H9 (cell line): Measurements from ENCODE around the gene B3GLCT. TPM values are rescaled to one million over a fixed set of nuclear protein-coding genes. Genes with fewer than 3 reads are reported as not detected.

ENCODE experiments used
- DNase-seq: peaks from one replicate; pipeline ENCODE4 v3.0.0-alpha.2; 2017
- H2AFZ ChIP-seq: one replicate; pipeline ENCODE4 v1.6.1; 2013; ENCODE audit warnings: mild to moderate bottlenecking, low read length, control low read depth, moderate library complexity
- H2AK5ac ChIP-seq: 2 replicates; pipeline ENCODE4 v1.6.1; 2013; ENCODE audit warnings: low read length, control low read depth, mixed read lengths; ENCODE audit not compliant: insufficient read length
- H2BK120ac ChIP-seq: one replicate; pipeline ENCODE4 v1.6.1; 2013; ENCODE audit warnings: low read depth, mild to moderate bottlenecking, low read length, control low read depth, inconsistent platforms; ENCODE audit not compliant: poor library complexity, severe bottlenecking
- H2BK12ac ChIP-seq: 2 replicates; pipeline ENCODE4 v1.6.1; 2013; ENCODE audit warnings: low read length, control low read depth, mixed read lengths, low read depth; ENCODE audit not compliant: insufficient read length
- H2BK15ac ChIP-seq: 2 replicates; pipeline ENCODE4 v1.6.1; 2013; ENCODE audit warnings: low read depth, low read length, control low read depth
- H2BK20ac ChIP-seq: one replicate; pipeline ENCODE4 v1.6.1; 2013; ENCODE audit warnings: low read depth, mild to moderate bottlenecking, low read length, control low read depth, inconsistent platforms; ENCODE audit not compliant: poor library complexity, severe bottlenecking
- H2BK5ac ChIP-seq: 2 replicates; pipeline ENCODE4 v1.6.1; 2013; ENCODE audit warnings: low read length, control low read depth, mixed read lengths; ENCODE audit not compliant: insufficient read length
- H3K14ac ChIP-seq: 2 replicates; pipeline ENCODE4 v1.6.1; 2013; ENCODE audit warnings: low read length, control low read depth; ENCODE audit not compliant: insufficient read depth
- H3K18ac ChIP-seq: 2 replicates; pipeline ENCODE4 v1.6.1; 2013; ENCODE audit warnings: low read depth, mild to moderate bottlenecking, mixed read lengths, low read length, control low read depth; ENCODE audit not compliant: insufficient read length
- H3K23ac ChIP-seq: 2 replicates; pipeline ENCODE4 v1.6.1; 2013; ENCODE audit warnings: low read length, control low read depth, mixed read lengths, low read depth; ENCODE audit not compliant: insufficient read length
- H3K23me2 ChIP-seq: 2 replicates; pipeline ENCODE4 v1.6.1; 2013; ENCODE audit warnings: low read depth, mild to moderate bottlenecking, mixed read lengths, low read length, control low read depth; ENCODE audit not compliant: insufficient read length, poor library complexity, severe bottlenecking
- H3K27ac ChIP-seq: 2 replicates; pipeline ENCODE4 v1.5.1; 2013; ENCODE audit warnings: low read length, control low read depth, mixed read lengths, low read depth; ENCODE audit not compliant: insufficient read length
- H3K27me3 ChIP-seq: 2 replicates; pipeline ENCODE4 v1.6.1; 2013; ENCODE audit warnings: low read length, control low read depth, inconsistent platforms; ENCODE audit not compliant: insufficient read depth
- H3K4ac ChIP-seq: 2 replicates; pipeline ENCODE4 v1.6.1; 2013; ENCODE audit warnings: low read depth, mild to moderate bottlenecking, control low read depth, inconsistent platforms, low read length, moderate library complexity
- H3K4me1 ChIP-seq: 2 replicates; pipeline ENCODE4 v1.6.1; 2013; ENCODE audit warnings: low read length, control low read depth, inconsistent platforms; ENCODE audit not compliant: insufficient read depth
- H3K4me2 ChIP-seq: 2 replicates; pipeline ENCODE4 v1.6.1; 2013; ENCODE audit warnings: low read length, control low read depth, mixed read lengths; ENCODE audit not compliant: insufficient read length, insufficient read depth
- H3K56ac ChIP-seq: 2 replicates; pipeline ENCODE4 v1.6.1; 2013; ENCODE audit warnings: low read depth, mild to moderate bottlenecking, mixed read lengths, low read length, control low read depth; ENCODE audit not compliant: insufficient read length
- H3K79me1 ChIP-seq: 2 replicates; pipeline ENCODE4 v1.6.1; 2013; ENCODE audit warnings: low read depth, mild to moderate bottlenecking, moderate library complexity, low read length, control low read depth, inconsistent platforms; ENCODE audit not compliant: insufficient read depth, poor library complexity, severe bottlenecking
- H3K79me2 ChIP-seq: 2 replicates; pipeline ENCODE4 v1.6.1; 2013; ENCODE audit warnings: low read length, control low read depth, inconsistent platforms; ENCODE audit not compliant: insufficient read depth
- H3K9ac ChIP-seq: 2 replicates; pipeline ENCODE4 v1.6.1; 2013; ENCODE audit warnings: low read length, control low read depth, mixed read lengths; ENCODE audit not compliant: insufficient read length; ENCODE audit errors: extremely low read depth
- H3K9me3 ChIP-seq: one replicate; pipeline ENCODE4 v1.6.1; 2013; ENCODE audit warnings: low read depth, low read length, inconsistent platforms; ENCODE audit not compliant: control insufficient read depth
- H3T11ph ChIP-seq: one replicate; pipeline ENCODE4 v1.6.1; 2013; ENCODE audit warnings: mild to moderate bottlenecking, low read length, control low read depth, inconsistent platforms
- H4K20me1 ChIP-seq: one replicate; pipeline ENCODE4 v1.6.1; 2013; ENCODE audit not compliant: control insufficient read depth, insufficient read length, insufficient read depth
- H4K5ac ChIP-seq: 2 replicates; pipeline ENCODE4 v1.6.1; 2013; ENCODE audit warnings: low read depth, mild to moderate bottlenecking, mixed read lengths, low read length, control low read depth; ENCODE audit not compliant: insufficient read length
- H4K8ac ChIP-seq: replicated peaks from 2 replicates; pipeline ENCODE4 v1.6.1; 2013; ENCODE audit warnings: low read length, control low read depth, mixed read lengths, low read depth; ENCODE audit not compliant: insufficient read length
- H4K91ac ChIP-seq: 2 replicates; pipeline ENCODE4 v1.6.1; 2013; ENCODE audit warnings: low read depth, mild to moderate bottlenecking, moderate library complexity, mixed read lengths, low read length, control low read depth; ENCODE audit not compliant: insufficient read length
- H3K27ac Mint-ChIP-seq, 3 experiments: 2 replicates in 2 of 3; 3 replicates in 1 of 3; pipeline ENCODE4 v1.8.0; 2020 to 2021; ENCODE audit warnings: mixed read lengths in 3 of 3, mild to moderate bottlenecking in 1 of 3, moderate library complexity in 1 of 3
- H3K27me3 Mint-ChIP-seq: 2 replicates; pipeline ENCODE4 v1.8.0; 2021; ENCODE audit warnings: low read depth, mild to moderate bottlenecking, moderate library complexity, mixed read lengths
- H3K36me3 Mint-ChIP-seq, 3 experiments: 2 replicates in 2 of 3; 3 replicates in 1 of 3; pipeline ENCODE4 v1.8.0; 2020 to 2021; ENCODE audit warnings: low read depth in 3 of 3, mixed read lengths in 3 of 3; ENCODE audit not compliant: insufficient read depth in 1 of 3
- H3K4me1 Mint-ChIP-seq, 2 experiments: 2 replicates each; pipeline ENCODE4 v1.8.0; 2020; ENCODE audit warnings: mixed read lengths in 2 of 2
- H3K4me3 Mint-ChIP-seq, 2 experiments: 2 replicates in 1 of 2; 3 replicates in 1 of 2; pipeline ENCODE4 v1.8.0; 2020 to 2021; ENCODE audit warnings: mild to moderate bottlenecking in 2 of 2, mixed read lengths in 2 of 2, moderate library complexity in 1 of 2
- H3K9me3 Mint-ChIP-seq, 2 experiments: 2 replicates in 1 of 2; 3 replicates in 1 of 2; pipeline ENCODE4 v1.8.0; 2020; ENCODE audit warnings: mild to moderate bottlenecking in 2 of 2, mixed read lengths in 2 of 2, moderate library complexity in 1 of 2
- WGBS: extraction: QIAGEN DNeasy Blood & Tissue Kit; methylation state at CpG from one replicate; pipeline ENCODE4 v1.1.7; 2013; ENCODE audit warnings: missing lambda C conversion rate, low lambda C conversion rate, mixed read lengths; ENCODE audit not compliant: insufficient read length; ENCODE audit errors: extremely low coverage; 5-methylcytosine and 5-hydroxymethylcytosine counted together
- total RNA-seq: library from RNA; stranded (reverse); gene quantifications from 2 replicates; pipeline ENCODE4 v1.2.1, GENCODE V29; 2021
- TF ChIP-seq, protein P1 (sequence below): fragments of 200-600 bp; sonication (generic); conservative IDR thresholded peaks from 3 replicates; pipeline ENCODE4 v1.8.0; 2021; ENCODE audit warnings: antibody characterized with exemption, mild to moderate bottlenecking

The B3GLCT gene
- total RNA-seq, 1 experiment from 2014 or later = 5.4 TPM

DNA sequence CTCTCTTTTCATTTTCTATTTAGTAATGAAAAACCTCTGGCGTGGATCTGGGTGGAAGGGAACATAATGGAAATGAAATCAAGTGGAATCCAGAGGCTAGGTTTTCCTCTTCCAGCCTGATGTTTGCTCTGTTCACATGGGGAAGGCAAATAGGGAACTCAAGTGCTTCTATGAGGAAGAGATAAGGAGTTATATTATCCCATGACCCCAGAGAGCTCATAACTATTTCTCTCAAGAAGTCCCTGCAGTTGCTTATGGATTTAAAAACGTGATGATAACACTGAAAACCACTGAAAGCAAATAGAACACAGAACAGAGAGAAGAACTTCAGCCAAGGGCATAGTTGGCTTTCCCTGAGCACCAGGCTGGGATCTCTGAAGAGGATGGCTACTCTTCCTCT is 157.8 kb downstream of the B3GLCT start:
- Histone ChIP-seq H2BK12ac (no peak overlapping the region), H3K9me3 (peaks cover 27% of the 10 kb centered on the region), H2BK20ac (no peak overlapping the region), H2BK15ac (no peak overlapping the region), H3K14ac (no peak overlapping the region), H2BK120ac (no peak overlapping the region), H2AK5ac (no peak overlapping the region), H4K8ac (no peak overlapping the region), H3T11ph (no peak overlapping the region), H3K27me3 (no peaks in the 10 kb centered on the region), H3K23ac (no peak overlapping the region), H4K91ac (no peak overlapping the region), H3K23me2 (no peaks in the 10 kb centered on the region), H3K4me1 (no peaks in the 10 kb centered on the region), H3K9ac (no peak overlapping the region), H3K18ac (no peak overlapping the region), H4K20me1 (no peaks in the 10 kb centered on the region), H2AFZ (no peak overlapping the region), H4K5ac (no peak overlapping the region), H3K4ac (no peak overlapping the region), H2BK5ac (no peak overlapping the region), H3K27ac (no peak overlapping the region), H3K79me2 (no peaks in the 10 kb centered on the region), H3K79me1 (no peaks in the 10 kb centered on the region), H3K56ac (no peak overlapping the region), H3K4me2 (no peak overlapping the region)
- no peak for DNase-seq
- Mint-ChIP-seq H3K36me3 (peaks cover 15 to 31% (median 20%) of the 10 kb centered on the region in 3 experiments), H3K27ac (no peak overlapping the region), H3K4me3 (no peak overlapping the region), H3K9me3 (peaks cover 40 to 51% of the 10 kb centered on the region in 2 experiments), H3K4me1 (no peaks in the 10 kb centered on the region), H3K27me3 (peaks cover 1% of the 10 kb centered on the region; the same call in 1 of the 2 replicates)
- no CpG with 5 or more reads among the region's 2 CpGs for WGBS
- TF ChIP-seq, protein P1, sequence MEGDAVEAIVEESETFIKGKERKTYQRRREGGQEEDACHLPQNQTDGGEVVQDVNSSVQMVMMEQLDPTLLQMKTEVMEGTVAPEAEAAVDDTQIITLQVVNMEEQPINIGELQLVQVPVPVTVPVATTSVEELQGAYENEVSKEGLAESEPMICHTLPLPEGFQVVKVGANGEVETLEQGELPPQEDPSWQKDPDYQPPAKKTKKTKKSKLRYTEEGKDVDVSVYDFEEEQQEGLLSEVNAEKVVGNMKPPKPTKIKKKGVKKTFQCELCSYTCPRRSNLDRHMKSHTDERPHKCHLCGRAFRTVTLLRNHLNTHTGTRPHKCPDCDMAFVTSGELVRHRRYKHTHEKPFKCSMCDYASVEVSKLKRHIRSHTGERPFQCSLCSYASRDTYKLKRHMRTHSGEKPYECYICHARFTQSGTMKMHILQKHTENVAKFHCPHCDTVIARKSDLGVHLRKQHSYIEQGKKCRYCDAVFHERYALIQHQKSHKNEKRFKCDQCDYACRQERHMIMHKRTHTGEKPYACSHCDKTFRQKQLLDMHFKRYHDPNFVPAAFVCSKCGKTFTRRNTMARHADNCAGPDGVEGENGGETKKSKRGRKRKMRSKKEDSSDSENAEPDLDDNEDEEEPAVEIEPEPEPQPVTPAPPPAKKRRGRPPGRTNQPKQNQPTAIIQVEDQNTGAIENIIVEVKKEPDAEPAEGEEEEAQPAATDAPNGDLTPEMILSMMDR = no peak
